ENCODE data around the gene PCDHGA1.

Gene PCDHGA1

DNA sequence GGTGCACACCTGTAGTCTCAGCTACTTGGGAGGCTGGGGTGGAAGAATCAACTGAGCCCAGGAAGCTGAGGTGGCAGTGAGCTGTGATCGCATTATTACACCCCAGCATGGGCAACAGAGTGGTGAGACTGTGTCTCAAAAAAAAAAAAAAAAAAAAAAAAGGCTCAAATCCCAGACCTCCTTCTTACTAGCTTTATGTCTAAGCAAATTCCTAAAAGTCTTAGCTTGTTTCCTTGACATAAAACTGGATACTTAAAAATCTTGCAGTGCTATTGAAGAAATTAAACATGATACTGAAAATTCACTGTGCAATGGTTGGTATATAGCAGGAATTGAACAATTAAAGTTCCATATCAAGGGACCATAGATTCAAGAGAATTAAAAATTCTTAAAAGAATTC is 203.6 kb downstream of the PCDHGA1 start:
- Histone ChIP-seq H3K4me3 (ENCODE audit: insufficient read length, low read depth) (no peak overlapping the region), H3K9ac (ENCODE audit: insufficient read length, low read depth) (no peak overlapping the region), H3K9me3 (ENCODE audit: insufficient read depth, low read length) (no peaks in the 10 kb centered on the region), H3K36me3 (ENCODE audit: insufficient read depth, insufficient read length, low read length) (peaks cover 40% of the 10 kb centered on the region), H3K4me1 (ENCODE audit: insufficient read depth, insufficient read length) (no peaks in the 10 kb centered on the region), H3K27me3 (ENCODE audit: insufficient read depth, insufficient read length) (no peaks in the 10 kb centered on the region)
- no peak for TF ChIP-seq ZNF274 (IDR thresholded peaks at IDR 0.05; ENCODE audit: low read depth, low read length)
- no peak for TF ChIP-seq YY1 (IDR thresholded peaks at IDR 0.05; ENCODE audit: insufficient read depth, insufficient read length)
- TF ChIP-seq SUZ12 (IDR thresholded peaks at IDR 0.05; ENCODE audit: extremely low read depth, insufficient read depth, insufficient read length), result no peak
- DNase-seq (ENCODE audit: low read depth, low spot score), result no peak

DNA sequence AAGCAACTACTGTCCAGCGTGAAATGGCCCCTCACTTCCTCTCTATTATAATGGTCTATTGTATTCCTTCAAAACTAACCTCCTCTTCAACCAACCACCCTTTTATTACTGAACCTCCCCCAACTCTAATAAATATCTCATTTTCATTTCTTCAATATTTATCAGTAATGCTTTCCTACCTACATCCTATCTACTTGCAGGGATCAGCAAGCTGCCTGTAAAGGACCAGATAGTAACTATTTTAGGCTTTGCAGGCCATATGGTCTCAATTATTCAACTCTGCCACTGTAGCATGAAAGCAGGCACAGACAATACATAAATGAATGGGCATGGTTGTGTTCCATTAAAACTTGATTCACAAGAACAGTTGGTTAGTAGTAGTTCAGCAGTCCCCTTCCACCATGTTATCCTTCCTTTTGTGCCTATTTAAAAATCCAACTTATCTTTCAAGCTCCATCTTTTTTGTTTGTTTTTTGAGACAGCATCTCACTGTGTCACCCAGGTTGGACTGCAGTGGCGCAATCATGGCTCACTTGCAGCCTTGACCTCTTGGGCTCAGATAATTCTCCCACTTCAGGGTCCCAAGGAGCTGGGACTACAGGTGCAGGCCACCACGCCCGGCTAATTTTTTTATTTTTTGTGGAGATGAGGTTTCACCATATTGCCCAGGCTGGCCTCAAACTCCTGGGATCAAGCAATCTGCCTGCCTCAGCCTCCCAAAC is 204.3 kb downstream of the PCDHGA1 start:
- no peaks in the 10 kb centered on the region for H3K4me1 ChIP-seq (ENCODE audit: insufficient read depth, insufficient read length)
- H3K4me3 ChIP-seq (ENCODE audit: insufficient read length, low read depth), result no peak overlapping the region
- no peaks in the 10 kb centered on the region for H3K9me3 ChIP-seq (ENCODE audit: insufficient read depth, low read length)
- peaks cover 32% of the 10 kb centered on the region for H3K36me3 ChIP-seq (ENCODE audit: insufficient read depth, insufficient read length, low read length)
- DNase-seq (ENCODE audit: low read depth, low spot score), result no peak
- TF ChIP-seq YY1 (IDR thresholded peaks at IDR 0.05; ENCODE audit: insufficient read depth, insufficient read length), result no peak
- TF ChIP-seq SUZ12 (IDR thresholded peaks at IDR 0.05; ENCODE audit: extremely low read depth, insufficient read depth, insufficient read length), result no peak
- TF ChIP-seq ZNF274 (IDR thresholded peaks at IDR 0.05; ENCODE audit: low read depth, low read length), result no peak
- no peak overlapping the region for H3K9ac ChIP-seq (ENCODE audit: insufficient read length, low read depth)
- no peaks in the 10 kb centered on the region for H3K27me3 ChIP-seq (ENCODE audit: insufficient read depth, insufficient read length)

DNA sequence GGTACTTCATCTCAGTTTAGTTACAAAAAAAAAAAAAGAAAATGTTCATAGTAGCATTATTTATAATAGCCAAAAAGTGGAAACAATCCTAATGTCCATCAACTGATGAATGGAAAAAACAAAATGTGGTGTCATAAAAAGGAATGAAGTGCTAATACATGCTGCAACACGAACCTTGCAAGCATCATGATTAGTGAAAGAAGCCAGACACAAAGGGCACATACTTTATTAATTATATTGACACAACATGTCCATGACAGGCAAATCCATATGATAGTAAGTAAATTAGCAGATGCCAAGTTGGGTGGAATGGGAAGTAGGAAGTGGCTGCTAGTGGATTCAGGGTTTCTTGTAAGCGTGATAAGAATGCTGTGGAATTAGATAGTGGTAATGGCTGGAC is 212.7 kb downstream of the PCDHGA1 start:
- H3K9me3 ChIP-seq (ENCODE audit: insufficient read depth, low read length), result peaks cover 7% of the 10 kb centered on the region
- H3K27me3 ChIP-seq (ENCODE audit: insufficient read depth, insufficient read length), result no peaks in the 10 kb centered on the region
- peaks cover 18% of the 10 kb centered on the region for H3K36me3 ChIP-seq (ENCODE audit: insufficient read depth, insufficient read length, low read length)
- TF ChIP-seq ZNF274 (IDR thresholded peaks at IDR 0.05; ENCODE audit: low read depth, low read length) (no peak), YY1 (IDR thresholded peaks at IDR 0.05; ENCODE audit: insufficient read depth, insufficient read length) (no peak), SUZ12 (IDR thresholded peaks at IDR 0.05; ENCODE audit: extremely low read depth, insufficient read depth, insufficient read length) (no peak)
- DNase-seq (ENCODE audit: low read depth, low spot score), result no peak
- no peak overlapping the region for H3K4me3 ChIP-seq (ENCODE audit: insufficient read length, low read depth)
- H3K4me1 ChIP-seq (ENCODE audit: insufficient read depth, insufficient read length), result no peaks in the 10 kb centered on the region
- H3K9ac ChIP-seq (ENCODE audit: insufficient read length, low read depth), result no peak overlapping the region

DNA sequence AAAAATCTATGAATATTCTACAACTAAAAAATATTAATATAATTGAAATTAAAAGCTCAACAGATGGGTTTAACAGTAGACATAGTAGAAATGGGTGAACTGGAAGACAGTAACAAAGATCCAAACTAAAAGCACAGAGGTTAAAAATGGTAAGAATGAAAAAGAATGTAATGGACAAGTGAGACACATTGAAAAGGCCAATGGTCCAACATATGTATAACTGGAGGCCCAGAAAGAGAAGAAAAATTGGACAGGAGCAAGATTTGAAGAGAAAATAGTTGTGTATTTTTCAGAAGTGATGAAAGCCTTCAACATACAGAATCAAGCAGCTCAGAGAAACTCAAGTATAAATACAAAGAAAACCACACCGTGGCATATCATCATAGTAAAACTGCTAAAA is 217.2 kb downstream of the PCDHGA1 start:
- DNase-seq (ENCODE audit: low read depth, low spot score), result no peak
- TF ChIP-seq ZNF274 (IDR thresholded peaks at IDR 0.05; ENCODE audit: low read depth, low read length) (no peak), YY1 (IDR thresholded peaks at IDR 0.05; ENCODE audit: insufficient read depth, insufficient read length) (no peak), SUZ12 (IDR thresholded peaks at IDR 0.05; ENCODE audit: extremely low read depth, insufficient read depth, insufficient read length) (no peak)
- Histone ChIP-seq H3K36me3 (ENCODE audit: insufficient read depth, insufficient read length, low read length) (peaks cover 29% of the 10 kb centered on the region), H3K4me3 (ENCODE audit: insufficient read length, low read depth) (no peak overlapping the region), H3K4me1 (ENCODE audit: insufficient read depth, insufficient read length) (no peaks in the 10 kb centered on the region), H3K27me3 (ENCODE audit: insufficient read depth, insufficient read length) (no peaks in the 10 kb centered on the region), H3K9ac (ENCODE audit: insufficient read length, low read depth) (no peak overlapping the region), H3K9me3 (ENCODE audit: insufficient read depth, low read length) (peaks cover 12% of the 10 kb centered on the region)

DNA sequence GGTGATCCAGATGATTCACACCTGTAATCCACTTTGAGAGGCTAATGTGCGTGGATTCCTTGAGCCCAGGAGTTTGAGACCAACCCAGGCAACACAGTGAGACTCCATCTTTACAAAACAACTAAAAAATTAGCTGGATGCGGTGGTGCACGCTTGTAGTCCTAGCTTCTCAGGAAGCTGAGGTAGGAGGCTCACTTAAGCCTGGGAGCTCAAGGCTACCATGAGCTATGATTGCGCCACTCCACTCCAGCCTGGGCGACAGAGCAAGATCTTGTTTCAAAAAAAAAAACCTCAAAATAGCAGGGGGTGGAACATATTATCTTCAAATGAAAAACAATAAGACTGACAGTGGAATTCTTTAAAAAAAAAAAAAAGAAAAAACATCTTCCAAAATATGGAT is 217.6 kb downstream of the PCDHGA1 start:
- H3K9ac ChIP-seq (ENCODE audit: insufficient read length, low read depth), result no peak overlapping the region
- peaks cover 29% of the 10 kb centered on the region for H3K36me3 ChIP-seq (ENCODE audit: insufficient read depth, insufficient read length, low read length)
- no peaks in the 10 kb centered on the region for H3K27me3 ChIP-seq (ENCODE audit: insufficient read depth, insufficient read length)
- peaks cover 12% of the 10 kb centered on the region for H3K9me3 ChIP-seq (ENCODE audit: insufficient read depth, low read length)
- no peak overlapping the region for H3K4me3 ChIP-seq (ENCODE audit: insufficient read length, low read depth)
- no peaks in the 10 kb centered on the region for H3K4me1 ChIP-seq (ENCODE audit: insufficient read depth, insufficient read length)
- TF ChIP-seq ZNF274 (IDR thresholded peaks at IDR 0.05; ENCODE audit: low read depth, low read length) (no peak), YY1 (IDR thresholded peaks at IDR 0.05; ENCODE audit: insufficient read depth, insufficient read length) (no peak), SUZ12 (IDR thresholded peaks at IDR 0.05; ENCODE audit: extremely low read depth, insufficient read depth, insufficient read length) (no peak)
- no peak for DNase-seq (ENCODE audit: low read depth, low spot score)

DNA sequence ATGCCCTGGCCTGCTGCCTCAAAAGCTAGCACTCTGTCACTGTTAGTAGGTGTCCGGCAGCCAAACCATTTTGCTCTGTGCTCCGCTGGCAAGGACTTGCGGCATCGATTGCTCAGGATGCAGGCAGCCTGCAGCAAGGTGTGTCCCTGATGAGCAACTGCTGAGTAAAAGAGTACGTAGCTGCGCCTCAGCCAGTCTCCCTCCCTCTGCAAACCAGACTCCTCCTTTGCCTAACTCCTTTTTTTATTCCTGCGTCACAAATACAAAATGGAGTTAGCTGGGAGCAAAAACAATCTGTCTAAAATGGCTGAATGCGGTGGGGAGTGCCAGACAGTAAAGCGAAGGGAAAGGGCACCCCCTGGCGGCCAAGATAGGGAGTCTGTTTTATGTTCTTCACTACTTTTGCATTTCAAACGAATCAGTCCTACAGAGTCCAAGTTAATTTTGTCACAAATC is 227.4 kb downstream of the PCDHGA1 start:
- Histone ChIP-seq H3K9me3 (ENCODE audit: insufficient read depth, low read length) (no peaks in the 10 kb centered on the region), H3K36me3 (ENCODE audit: insufficient read depth, insufficient read length, low read length) (peaks cover 31% of the 10 kb centered on the region), H3K4me1 (ENCODE audit: insufficient read depth, insufficient read length) (no peaks in the 10 kb centered on the region), H3K4me3 (ENCODE audit: insufficient read length, low read depth) (no peak overlapping the region), H3K27me3 (ENCODE audit: insufficient read depth, insufficient read length) (no peaks in the 10 kb centered on the region), H3K9ac (ENCODE audit: insufficient read length, low read depth) (peak overlapping the region; percentile 17)
- DNase-seq (ENCODE audit: low read depth, low spot score), result peak; percentile 68
- no peak for TF ChIP-seq SUZ12 (IDR thresholded peaks at IDR 0.05; ENCODE audit: extremely low read depth, insufficient read depth, insufficient read length)
- no peak for TF ChIP-seq ZNF274 (IDR thresholded peaks at IDR 0.05; ENCODE audit: low read depth, low read length)
- TF ChIP-seq YY1 (IDR thresholded peaks at IDR 0.05; ENCODE audit: insufficient read depth, insufficient read length), result peak; percentile 77

DNA sequence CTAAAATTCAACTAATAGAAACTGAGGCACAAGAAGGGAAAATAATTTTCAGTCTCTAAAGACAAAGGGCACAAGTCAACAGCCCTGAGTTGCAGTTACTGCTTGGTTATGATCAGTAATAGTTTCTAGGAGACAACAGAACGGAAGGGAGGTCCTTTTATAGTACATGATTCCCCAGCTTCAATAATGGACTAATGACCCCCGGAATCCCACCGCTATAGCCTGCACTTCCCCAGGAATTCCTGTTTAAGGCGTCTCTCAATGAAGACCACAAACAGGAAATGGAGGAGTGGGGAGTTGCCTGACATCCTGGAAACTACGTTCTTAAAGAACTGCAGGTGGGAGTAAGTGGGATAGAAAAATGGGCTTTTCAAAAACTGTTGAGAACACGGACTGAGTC is 227.8 kb downstream of the PCDHGA1 start:
- DNase-seq (ENCODE audit: low read depth, low spot score), result no peak
- H3K9me3 ChIP-seq (ENCODE audit: insufficient read depth, low read length), result no peaks in the 10 kb centered on the region
- no peak overlapping the region for H3K9ac ChIP-seq (ENCODE audit: insufficient read length, low read depth)
- TF ChIP-seq YY1 (IDR thresholded peaks at IDR 0.05; ENCODE audit: insufficient read depth, insufficient read length) (no peak), ZNF274 (IDR thresholded peaks at IDR 0.05; ENCODE audit: low read depth, low read length) (no peak), SUZ12 (IDR thresholded peaks at IDR 0.05; ENCODE audit: extremely low read depth, insufficient read depth, insufficient read length) (no peak)
- H3K36me3 ChIP-seq (ENCODE audit: insufficient read depth, insufficient read length, low read length), result peaks cover 35% of the 10 kb centered on the region
- no peaks in the 10 kb centered on the region for H3K4me1 ChIP-seq (ENCODE audit: insufficient read depth, insufficient read length)
- no peaks in the 10 kb centered on the region for H3K27me3 ChIP-seq (ENCODE audit: insufficient read depth, insufficient read length)
- no peak overlapping the region for H3K4me3 ChIP-seq (ENCODE audit: insufficient read length, low read depth)
